Dermis microvascular lymphatic vessel endothelial cell (primary cell): Measurements from ENCODE around the gene SYT9. TPM values are rescaled to one million over a fixed set of nuclear protein-coding genes. Genes with fewer than 3 reads are reported as not detected.
A peak's percentile ranks its signal among the peaks of the same experiment; 100 is the strongest.
"Not testable (repeated sequence)": the region's sequence is repeated elsewhere in the genome, so short reads cannot be mapped to it uniquely, and the experiment has no call there.

ENCODE experiments used
- DNase-seq, 2 donors: peaks; one replicate each; pipeline versions ENCODE4 v3.0.0 to v3.0.0-alpha.2; 2010; ENCODE audit warnings: low read depth in 2 of 2
- total RNA-seq: library from RNA; depleted of rRNA; stranded (reverse); fragments of >200 nt; gene quantifications from 2 replicates; pipeline ENCODE4 v1.2.1, GENCODE V29; 2014

SYT9 gene
- total RNA-seq, 1 donor from 2014 or later = 0.77 TPM

DNA sequence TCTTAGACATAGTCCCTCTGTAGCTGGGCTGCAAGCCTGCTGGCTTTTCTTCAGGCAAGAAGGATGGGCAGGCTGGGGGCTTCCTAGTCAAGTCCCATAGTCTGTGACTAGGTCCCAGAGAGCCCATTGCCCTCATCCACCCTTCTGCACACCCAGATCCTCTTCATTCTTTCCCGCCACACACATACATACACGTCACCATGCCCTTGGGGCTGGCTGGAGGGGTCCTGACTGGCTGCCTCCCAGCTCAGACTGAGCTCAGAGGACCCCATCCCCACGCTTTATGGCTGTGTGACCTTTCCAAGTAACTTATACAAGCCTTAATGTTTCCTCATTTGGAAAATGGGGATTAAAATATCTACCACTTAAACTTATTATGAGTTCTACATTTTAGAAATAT lies 248.5 kb downstream of the SYT9 start:
- no peak for DNase-seq

DNA sequence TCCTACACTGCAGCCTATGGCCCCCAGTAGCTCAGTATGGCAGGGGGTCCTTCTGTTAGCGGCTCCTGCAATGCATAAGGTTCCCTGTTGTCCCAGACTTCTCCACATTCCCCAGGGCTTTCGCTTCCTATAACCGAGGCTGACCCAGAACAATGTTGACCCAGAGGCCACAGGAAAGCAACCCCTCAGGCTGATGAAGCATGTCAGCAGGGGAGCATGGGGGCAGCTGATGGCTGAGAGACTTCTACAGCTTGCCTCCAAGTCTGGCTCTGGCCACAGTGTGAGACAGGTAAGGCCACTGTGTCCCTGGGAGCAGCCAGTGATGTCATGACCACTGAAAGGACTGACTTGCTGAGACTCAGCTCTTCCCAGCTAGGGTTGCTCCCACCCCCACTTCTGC lies 249.5 kb downstream of the SYT9 start:
- no peak for DNase-seq

DNA sequence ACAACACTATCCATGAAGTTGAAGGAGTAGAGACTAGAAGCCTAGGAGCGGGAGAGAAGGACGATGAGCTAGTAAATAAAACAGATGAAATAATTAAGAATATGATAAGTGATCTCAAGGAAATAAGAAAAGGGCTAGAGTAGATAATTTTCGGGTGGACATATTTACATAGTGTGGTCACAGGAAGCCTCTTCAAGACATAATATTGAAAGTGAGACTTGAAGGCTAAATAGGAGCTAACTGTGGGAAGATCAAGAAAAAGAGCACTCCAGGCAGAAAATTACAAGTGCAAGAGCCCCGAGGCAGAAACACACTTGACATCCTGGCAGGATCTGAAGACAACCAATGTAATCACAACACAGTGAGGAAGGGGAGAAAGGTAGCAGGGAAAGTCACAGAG lies 250.2 kb downstream of the SYT9 start:
- no peak for DNase-seq

DNA sequence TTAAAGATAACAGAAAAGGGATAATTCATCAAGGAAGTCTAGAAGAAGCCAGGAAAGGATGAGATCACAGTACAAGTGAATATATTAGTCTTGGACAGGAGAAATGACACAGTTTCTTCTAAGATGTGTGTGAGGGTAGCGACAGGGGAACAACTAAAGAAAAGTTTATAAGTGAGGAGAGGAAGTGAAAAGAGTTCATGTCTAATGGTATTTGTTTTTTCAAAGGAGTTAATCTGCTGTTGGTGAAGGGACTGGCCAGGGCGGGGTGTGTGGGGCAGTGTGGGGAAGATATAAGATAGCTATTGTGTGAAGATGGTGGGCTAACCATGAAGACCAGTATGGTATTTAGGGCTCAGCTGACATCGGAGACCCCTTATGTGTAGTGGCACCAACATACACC lies 254.5 kb downstream of the SYT9 start:
- no peak for DNase-seq

DNA sequence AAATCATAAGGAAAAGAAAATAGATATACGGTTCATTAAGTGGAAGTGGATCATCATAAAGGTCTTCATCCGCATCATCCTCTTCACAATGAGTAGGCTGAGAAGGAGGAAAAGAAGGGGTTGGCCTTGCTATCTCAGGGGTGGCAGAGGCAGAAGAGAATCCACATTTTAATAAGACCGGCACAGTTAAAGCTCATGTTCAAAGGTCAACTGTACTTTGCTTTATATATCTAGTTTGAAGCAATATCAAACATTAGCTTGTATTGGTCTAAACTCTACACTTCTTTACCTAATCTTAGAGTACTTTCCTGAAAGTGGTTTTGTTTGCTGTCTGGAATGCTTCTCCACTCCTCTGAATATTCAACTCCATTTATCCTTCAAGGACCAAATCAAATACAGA lies 256.4 kb downstream of the SYT9 start:
- no peak for DNase-seq

DNA sequence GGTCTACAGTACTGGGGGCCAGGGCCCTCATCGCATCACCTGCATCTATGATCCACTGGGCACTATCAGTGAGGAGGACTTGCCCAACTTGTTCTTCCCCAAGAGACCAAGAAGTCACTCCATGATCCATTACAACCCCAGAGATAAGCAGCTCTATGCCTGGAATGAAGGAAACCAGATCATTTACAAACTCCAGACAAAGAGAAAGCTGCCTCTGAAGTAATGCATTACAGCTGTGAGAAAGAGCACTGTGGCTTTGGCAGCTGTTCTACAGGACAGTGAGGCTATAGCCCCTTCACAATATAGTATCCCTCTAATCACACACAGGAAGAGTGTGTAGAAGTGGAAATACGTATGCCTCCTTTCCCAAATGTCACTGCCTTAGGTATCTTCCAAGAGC lies 258.3 kb downstream of the SYT9 start:
- no peak for DNase-seq

DNA sequence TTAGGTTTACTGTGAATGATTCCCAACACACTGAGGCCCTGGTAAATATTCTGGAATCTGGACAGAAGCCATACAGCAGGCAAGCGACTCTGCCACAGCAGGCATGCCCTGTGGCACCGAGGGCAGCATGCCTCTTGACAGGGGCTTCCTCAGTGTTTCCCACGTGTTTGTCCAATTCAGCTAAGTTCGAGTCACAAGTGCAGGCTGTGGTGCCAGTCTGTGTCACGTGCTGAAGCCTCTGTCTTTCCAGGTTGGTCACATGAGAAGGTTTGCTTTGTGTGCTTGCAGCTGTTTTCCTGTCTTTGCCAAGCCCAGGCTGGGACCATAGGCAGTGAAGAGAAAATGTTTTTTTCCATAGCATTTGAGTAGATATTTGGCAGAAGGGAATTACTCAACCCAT lies 259.7 kb downstream of the SYT9 start:
- DNase-seq = peak; percentile 82 to 87

DNA sequence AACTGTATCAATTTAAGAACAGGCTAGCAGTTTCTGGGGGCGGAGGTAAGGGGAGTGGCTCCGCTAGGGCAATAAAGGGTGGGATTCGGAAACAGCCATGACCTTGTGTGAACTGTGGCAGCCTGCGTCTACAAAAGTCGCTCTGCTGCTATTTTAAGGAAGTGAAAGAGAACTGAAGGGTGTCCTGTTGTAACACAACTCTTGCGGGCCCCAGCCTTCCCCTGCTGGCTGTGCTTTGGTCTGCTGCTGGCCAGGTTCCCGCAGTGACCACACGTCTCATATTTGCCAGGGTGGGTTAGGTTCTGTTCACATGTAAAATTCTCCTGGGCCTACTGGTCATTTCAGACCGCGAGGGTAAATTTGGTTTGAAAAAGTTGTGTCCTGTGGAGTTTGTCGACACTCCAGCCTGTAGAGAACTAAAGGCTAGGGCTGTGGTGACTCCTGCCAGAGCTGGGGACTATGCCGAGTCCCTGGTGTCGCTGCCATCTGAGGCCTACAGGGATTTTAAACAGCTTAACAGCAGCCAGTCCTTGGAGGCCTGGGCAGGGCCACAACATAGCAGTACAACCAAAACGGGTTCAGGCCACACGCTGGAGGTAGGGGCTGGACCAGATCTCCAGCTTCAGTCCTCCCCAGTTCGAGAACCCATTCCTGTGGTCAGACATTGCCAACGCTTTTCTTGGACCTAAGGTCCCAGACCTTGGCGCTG lies 261.0 kb downstream of the SYT9 start:
- peak in 1 of 2 donors; percentile 17 for DNase-seq

DNA sequence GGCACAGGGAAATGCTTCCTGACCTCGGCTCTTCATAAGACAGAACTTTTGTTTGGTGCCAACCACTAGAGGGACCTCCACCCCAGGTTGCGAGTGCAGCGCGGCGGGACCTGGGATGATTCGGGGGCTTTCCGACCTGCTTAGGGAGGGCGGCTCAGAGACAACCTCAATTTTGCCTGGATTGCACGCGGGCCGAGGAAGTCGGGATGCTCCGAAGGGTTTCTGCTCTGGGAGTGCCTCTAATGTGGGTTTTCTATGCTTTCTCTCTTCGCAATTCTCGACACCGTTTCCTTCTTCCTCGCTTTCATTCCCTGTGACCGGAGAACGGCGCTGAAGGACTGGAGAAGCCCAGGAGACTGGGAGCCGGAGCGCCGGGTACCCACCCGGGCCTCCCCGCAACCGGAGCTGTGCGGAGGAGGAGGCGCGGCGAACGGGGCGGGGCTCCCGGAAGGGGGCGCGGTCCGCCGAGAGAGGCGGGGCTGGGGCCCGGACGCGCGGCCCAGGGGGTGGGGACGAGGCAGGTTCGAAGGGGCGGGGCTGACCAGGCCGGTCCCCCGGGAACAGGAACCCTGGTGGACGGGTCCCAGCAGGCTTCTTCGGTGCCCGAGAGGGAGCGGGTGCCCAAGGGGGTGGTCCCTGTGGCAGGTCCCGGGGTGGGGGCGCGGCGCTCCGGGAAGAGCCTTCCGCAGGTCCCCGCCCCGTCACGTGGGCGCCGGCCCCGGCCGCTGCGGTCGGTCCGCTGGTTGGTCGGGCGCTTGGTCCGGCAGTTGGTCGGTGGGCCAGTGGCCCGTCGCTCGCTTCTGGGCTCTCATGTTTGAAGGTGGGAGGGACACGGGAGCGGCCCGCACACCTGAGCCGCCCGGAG lies 261.8 kb downstream of the SYT9 start, which contains the start of gene PPFIBP2:
PPFIBP2 (plus strand) TSS at position 766 of the 865 bp plus-strand sequence. CDS start 35,477 bp downstream, outside the sequence.
- peak; percentile 29 to 67 for DNase-seq

DNA sequence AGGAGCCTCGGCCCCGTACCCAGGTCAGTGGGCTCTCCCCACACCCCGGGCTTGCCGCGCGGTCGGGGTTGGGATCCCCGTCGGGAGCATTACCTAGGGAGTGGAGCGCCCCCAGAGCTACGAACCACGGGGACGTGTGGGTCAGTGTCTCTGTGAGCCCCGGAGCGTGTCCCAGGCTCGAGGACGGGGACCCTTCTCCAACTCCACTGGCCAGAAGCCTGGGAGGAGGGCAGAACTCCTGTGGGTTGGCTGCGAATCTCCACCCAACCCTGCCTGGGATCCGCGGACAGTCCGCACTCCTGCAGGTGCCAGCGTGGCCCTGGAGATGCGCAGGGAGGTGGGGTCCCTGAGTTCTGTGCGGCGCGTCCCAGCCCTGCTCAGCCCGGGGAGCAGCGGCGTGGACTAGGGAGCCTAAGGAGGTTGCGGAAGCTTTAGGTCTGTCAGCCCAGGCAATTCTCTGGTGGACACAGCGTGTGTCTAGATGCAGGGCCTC lies 262.4 kb downstream of the SYT9 start:
- no peak for DNase-seq

DNA sequence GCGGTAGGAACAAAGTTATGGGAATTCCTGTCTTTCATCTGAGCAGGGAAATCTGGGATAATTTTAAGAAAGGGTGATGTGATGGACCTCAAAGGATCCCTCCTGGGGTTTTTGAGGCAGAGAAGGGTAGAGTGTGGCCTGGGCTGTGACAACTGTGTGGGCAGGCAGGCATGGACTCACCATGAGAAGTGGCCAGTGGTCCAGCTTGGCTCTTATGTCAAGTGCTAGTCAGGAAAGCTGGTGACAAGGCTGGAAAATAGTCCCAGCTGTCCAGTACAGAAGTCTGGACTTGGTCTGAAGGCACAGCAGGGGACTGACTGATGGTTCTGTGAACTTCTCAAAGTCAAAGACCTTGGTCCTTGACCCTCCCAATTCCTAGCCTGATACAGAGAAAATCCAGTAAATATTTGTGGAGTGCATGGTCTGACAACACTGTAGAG lies 263.8 kb downstream of the SYT9 start:
- no peak for DNase-seq

DNA sequence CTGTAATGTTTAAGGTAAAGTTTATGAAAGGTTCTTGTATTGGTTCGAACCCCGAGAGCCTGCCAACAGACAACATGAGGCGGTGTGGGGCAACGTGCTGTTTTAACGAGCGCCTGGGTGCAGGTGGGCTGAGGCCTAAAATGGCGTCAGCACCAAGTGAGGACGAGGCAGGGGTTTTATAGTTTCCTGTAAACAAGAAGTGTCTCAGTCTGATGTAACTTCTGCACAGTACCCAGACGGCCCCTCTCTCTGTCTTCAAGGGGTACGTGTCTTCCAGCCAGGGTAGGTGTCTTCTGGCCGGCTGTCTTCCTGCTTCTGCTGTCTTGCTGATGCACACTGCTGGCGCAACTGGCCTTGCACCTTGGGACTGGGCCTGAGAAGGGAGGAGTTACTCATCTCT lies 264.8 kb downstream of the SYT9 start:
- DNase-seq = no peak

DNA sequence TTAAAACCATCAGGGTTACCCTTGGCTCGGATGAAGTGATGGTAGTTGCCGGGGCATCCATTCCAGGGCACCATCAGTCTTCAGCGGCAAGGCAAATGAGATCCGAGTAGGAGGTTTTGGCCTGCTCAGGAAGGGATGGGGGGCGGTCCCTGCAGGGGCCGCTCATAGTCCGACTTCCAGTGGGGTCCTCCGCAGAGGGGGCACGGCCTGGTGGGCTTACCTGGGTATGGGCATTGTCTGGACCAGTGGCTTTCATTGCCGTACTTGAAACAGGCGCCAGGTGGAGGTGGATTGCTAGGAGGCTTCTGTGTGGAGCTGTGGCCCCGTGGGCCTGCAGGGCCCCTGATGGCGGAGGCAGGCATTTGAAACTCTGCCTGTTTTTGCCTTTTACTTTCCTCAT lies 266.0 kb downstream of the SYT9 start:
- not testable (repeated sequence) for DNase-seq

Other genes starting within 250 kb of the SYT9 start
- gene ZNF214, start 231.6 kb upstream of the SYT9 start, total RNA-seq = 0.38 and 0.77 TPM in 2 replicates
- gene NLRP14, start 231.4 kb upstream of the SYT9 start, total RNA-seq = under 0.01 TPM in 2 replicates
- gene RBMXL2, start 162.9 kb upstream of the SYT9 start, total RNA-seq = not detected in 2 replicates
- gene OLFML1, start 233.6 kb downstream of the SYT9 start, total RNA-seq = 0.25 TPM in 1 of 2 replicates, not detected in the other